GM12892 (cell line): ENCODE data around the gene ERFE.

Experiments
- POLR2A ChIP-seq: IDR thresholded peaks from 2 replicates; pipeline ENCODE4 v1.6.1; 2011; ENCODE audit warnings: low read depth, low read length, control low read depth
- POLR2AphosphoS5 ChIP-seq: IDR thresholded peaks from 2 replicates; pipeline ENCODE4 v1.6.1; 2011; ENCODE audit warnings: low read depth, low read length, control low read depth

- TF ChIP-seq POLR2AphosphoS5 (no peak), POLR2A (no peak)
These were observed 7.0 kb upstream of the ERFE start for GRCh38 chr2:238151628-238152235.
